HG03139 (cell line): Measurements from ENCODE around the gene HK2.
"Not testable (repeated sequence)": the region's sequence is repeated elsewhere in the genome, so short reads cannot be mapped to it uniquely, and the experiment has no call there.

Experiments
- ATAC-seq: cut with Tn5 transposase; IDR thresholded peaks from one replicate; pipeline ENCODE4 v1.9.1; 2021; ENCODE audit not compliant: unreplicated experiment

The HK2 gene

GRCh38 chr2:74833418-74834233, at the start of gene HK2:
TSS of gene HK2 (plus strand) at chr2:74834127. CDS start at chr2:74834581, 454 bp downstream.
- ATAC-seq: peak; percentile 79

GRCh38 chr2:74789271-74789670, 44.7 kb upstream of the HK2 start:
- no peak for ATAC-seq

- no peak for ATAC-seq
Observed at GRCh38 chr2:74792282-74792681, 41.6 kb upstream of the HK2 start.

DNA sequence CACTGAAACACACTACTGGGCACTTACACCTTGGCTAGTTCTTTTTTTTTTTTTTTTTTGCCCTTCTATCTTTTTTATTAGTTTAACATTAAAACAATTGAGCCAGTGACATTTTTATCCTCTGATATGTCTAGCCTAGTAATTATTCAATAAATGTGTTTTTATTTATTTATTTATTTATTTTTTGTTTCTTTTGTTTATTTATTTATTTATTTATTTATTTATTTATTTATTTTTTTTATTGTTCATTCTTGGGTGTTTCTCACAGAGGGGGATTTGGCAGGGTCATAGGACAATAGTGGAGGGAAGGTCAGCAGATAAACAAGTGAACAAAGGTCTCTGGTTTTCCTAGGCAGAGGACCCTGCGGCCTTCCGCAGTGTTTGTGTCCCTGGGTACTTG, 39.0 kb upstream of the HK2 start:
- ATAC-seq: not testable (repeated sequence)

GRCh38 chr2:74806355-74806839, 27.5 kb upstream of the HK2 start:
- ATAC-seq: no peak

- no peak for ATAC-seq
Observed at GRCh38 chr2:74806920-74807319, 27.0 kb upstream of the HK2 start.

DNA sequence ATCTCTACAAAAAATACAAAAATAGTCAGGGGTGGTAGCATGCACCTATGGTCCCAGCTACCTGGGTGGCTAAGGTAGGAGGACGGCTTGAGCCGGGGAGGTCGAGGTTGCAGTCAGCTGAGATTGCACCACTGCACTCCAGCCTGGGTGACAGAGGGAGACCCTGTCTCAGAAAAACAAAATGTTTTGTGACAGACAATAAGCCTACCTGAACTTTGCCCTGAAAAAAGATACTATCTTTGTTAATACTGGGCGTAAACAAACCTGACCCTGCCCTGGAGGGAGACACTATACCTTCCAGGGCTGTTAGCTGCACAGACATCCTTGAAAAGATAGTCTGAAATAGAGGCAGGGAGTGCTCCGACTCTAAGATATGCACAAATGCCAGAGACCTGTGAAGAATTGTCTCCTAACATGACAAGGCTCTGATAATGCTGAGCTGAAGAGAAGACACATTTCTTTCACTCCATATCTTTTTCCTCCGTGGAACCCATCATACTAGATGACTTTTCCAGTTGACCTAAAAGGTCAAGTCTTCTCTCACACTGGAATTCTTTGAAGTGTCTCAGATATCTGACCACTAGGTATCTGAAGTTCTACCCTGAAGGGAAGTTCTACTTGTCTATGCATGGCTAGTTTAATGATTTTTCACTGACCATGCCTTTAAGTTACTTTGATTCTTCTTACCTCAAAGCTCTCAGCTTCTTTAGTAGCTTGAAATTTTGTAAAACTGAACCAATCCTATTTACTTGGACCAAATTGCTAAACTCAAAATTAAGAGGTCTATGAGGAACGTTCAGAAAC, 20.9 kb upstream of the HK2 start:
- no peak for ATAC-seq

GRCh38 chr2:74814102-74814501, 19.8 kb upstream of the HK2 start:
- ATAC-seq: no peak

DNA sequence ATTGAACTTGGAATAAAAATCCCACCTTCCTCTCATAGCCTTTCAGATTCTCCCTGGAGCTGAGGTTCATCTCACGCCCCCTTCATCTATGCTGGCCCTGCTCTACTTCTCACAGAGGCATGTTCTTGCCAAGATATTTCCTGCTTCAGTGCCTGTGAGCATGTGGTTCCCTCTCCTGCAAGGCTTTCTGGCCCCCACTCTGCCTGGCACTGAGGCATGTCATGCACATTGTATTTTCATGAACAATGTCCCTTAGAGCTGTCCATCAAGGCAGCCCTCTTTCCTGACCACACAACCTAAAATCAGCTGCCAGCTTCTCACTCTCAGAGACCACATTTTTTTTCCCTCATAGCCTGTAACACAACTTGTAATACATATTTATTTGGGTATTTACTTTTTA, 18.0 kb upstream of the HK2 start:
- no peak for ATAC-seq

DNA sequence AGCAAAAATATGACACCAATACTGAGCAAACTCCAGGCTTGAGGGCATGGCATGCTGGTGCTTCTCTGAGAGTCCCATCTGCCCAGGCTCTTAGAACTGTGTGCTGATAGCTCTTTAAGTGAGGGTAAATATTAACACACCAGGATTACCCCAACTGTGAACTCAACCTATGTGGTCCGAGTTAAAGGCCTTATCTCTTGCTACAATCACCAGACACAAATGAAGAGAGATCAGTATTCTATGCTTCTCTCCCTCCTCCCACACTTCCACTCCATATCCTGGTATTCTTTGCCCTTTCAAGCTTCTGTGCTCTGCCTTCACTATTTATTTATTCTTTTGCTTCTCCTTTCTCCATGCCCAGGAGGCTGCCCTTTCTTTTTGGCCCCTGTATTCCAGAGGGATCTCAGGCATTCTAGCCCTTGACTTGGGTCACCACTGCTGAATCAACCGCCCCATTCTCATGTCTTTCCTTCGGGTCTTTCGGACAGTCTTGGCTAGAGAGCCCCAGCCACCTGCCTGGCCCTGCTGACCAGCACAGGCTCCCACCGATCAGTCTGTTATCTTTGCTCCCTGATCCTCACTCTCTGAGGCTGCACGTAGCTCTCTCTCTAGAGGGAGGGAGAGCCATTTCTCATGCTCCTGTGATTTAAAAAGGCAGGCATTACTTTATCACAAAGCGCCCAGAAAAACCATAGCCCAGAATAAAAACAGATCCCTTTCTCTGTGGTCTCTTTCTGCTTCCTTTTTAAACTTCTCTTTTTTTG, 17.2 kb upstream of the HK2 start:
- ATAC-seq: no peak

DNA sequence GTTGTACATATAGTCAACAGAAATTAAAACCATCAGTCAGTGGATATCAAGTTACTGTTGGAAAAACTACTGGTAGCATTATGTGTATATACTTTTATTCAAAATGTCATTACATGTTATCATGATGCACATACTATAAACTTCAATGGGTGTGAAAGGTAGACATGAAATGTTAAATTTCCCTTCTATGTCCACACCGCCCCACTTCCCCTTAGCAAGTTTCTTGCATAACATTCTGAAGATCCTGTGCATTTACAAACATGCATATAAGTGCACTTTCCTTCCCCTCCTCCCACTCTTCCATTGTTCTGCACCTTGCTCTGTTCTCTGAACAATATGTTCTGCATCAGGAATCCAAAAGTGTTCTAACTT, 16.6 kb upstream of the HK2 start:
- no peak for ATAC-seq

- no peak for ATAC-seq
Observed at GRCh38 chr2:74819702-74820101, 14.2 kb upstream of the HK2 start.

- no peak for ATAC-seq
Observed at GRCh38 chr2:74821177-74822126, 12.5 kb upstream of the HK2 start.

DNA sequence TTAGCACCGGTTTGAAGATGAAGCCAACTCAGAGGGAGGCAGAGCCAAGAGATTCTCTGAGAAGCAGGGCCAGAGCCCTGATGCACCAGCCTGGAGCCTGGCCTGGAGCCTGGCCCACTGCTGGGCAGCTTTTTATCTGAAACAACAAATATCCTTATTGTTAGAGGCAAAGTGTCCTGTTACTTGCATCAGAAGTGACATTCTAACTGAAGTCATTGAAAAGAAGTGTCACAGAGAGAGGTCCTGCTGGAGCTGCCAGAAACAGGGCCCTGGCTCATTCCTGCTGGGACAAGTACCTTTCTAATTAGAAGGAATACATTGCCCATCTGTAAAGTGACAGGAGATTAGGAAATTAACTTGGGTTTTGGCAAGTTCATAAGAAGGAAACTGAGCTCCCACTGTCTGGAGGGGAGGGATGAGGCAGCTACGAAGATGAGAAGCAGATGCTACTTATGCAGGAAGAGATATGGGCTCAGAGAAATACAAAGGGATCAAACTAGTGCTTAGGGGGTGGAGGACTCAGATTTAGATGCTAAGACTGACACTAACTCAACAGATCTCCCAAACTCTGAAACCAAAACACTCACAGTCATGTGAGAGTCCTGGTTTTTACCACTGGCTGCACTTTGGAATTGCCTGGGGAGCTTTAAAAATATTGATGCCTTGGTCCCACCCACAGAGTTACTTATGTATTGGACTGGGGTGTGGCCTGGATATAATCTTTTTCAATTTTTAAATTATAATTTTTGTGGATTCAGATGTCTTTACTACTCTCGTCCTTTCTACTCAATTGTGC, 11.0 kb upstream of the HK2 start:
- ATAC-seq: no peak

- ATAC-seq: no peak
Observed at GRCh38 chr2:74824679-74825078, 9.2 kb upstream of the HK2 start.

DNA sequence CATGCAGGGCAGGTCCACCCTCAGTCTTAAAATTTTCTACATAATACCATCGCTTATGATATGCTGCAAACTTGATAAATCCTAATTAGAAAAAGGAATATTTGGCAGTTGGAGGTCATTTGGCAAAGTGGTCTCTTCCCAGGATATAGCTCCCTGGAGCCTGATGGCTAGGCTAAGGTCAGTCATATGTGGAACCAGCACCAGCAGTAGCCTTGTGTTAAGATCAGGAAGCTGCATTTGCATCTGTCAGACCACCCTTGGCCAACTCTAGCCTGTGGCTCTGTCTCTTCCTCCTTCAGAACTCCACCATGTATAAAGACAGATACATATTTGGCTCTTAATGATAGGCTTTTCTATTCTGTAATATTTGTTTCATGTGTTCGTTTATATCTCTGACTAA, 5.4 kb upstream of the HK2 start:
- ATAC-seq: no peak

GRCh38 chr2:74831693-74832530, 2.0 kb upstream of the HK2 start:
- ATAC-seq: no peak

- peak; percentile 6 for ATAC-seq
Observed at GRCh38 chr2:74834234-74834791, 386 bp downstream of the HK2 start.
